Nephron (organoid): Measurements from ENCODE around the gene CRTC3.
"Not testable (repeated sequence)": the region's sequence is repeated elsewhere in the genome, so short reads cannot be mapped to it uniquely, and the experiment has no call there.

ENCODE experiments used
- H3K27ac Mint-ChIP-seq, 3 experiments: 2 replicates each; pipeline ENCODE4 v1.8.0; 2020; ENCODE audit warnings: mixed read lengths in 3 of 3, mild to moderate bottlenecking in 2 of 3, moderate library complexity in 1 of 3
- H3K27me3 Mint-ChIP-seq: 2 replicates; pipeline ENCODE4 v1.8.0; 2021; ENCODE audit warnings: low read depth, mild to moderate bottlenecking, moderate library complexity, mixed read lengths
- H3K36me3 Mint-ChIP-seq: 2 replicates; pipeline ENCODE4 v1.8.0; 2020; ENCODE audit warnings: low read depth, mixed read lengths
- H3K4me1 Mint-ChIP-seq: 2 replicates; pipeline ENCODE4 v1.8.0; 2020; ENCODE audit warnings: mixed read lengths
- H3K4me3 Mint-ChIP-seq, 3 experiments: 2 replicates each; pipeline ENCODE4 v1.8.0; 2020; ENCODE audit warnings: mild to moderate bottlenecking in 3 of 3, mixed read lengths in 3 of 3, moderate library complexity in 2 of 3
- H3K9me3 Mint-ChIP-seq: 2 replicates; pipeline ENCODE4 v1.8.0; 2020; ENCODE audit warnings: mixed read lengths
- TF ChIP-seq, protein P1 (sequence below), 3 experiments: fragments of 200-600 bp; sonication (generic); IDR thresholded peaks; one replicate each; pipeline ENCODE4 v1.5.0; 2021; ENCODE audit warnings: antibody characterized with exemption in 3 of 3; ENCODE audit not compliant: unreplicated experiment in 3 of 3

Gene CRTC3

GRCh38 chr15:90686435-90687218 lies 156.9 kb downstream of the CRTC3 start:
- TF ChIP-seq, protein P1, sequence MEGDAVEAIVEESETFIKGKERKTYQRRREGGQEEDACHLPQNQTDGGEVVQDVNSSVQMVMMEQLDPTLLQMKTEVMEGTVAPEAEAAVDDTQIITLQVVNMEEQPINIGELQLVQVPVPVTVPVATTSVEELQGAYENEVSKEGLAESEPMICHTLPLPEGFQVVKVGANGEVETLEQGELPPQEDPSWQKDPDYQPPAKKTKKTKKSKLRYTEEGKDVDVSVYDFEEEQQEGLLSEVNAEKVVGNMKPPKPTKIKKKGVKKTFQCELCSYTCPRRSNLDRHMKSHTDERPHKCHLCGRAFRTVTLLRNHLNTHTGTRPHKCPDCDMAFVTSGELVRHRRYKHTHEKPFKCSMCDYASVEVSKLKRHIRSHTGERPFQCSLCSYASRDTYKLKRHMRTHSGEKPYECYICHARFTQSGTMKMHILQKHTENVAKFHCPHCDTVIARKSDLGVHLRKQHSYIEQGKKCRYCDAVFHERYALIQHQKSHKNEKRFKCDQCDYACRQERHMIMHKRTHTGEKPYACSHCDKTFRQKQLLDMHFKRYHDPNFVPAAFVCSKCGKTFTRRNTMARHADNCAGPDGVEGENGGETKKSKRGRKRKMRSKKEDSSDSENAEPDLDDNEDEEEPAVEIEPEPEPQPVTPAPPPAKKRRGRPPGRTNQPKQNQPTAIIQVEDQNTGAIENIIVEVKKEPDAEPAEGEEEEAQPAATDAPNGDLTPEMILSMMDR (IDR thresholded peaks at IDR 0.05; ENCODE audit: unreplicated experiment in 3 of 3), result no peak
- H3K9me3 Mint-ChIP-seq, result peaks cover 8% of the 10 kb centered on the region
- H3K27ac Mint-ChIP-seq, result peak overlapping the region in 2 of 3 experiments; percentile 66 to 71
- H3K27me3 Mint-ChIP-seq, result no peaks in the 10 kb centered on the region
- no peak overlapping the region for H3K4me3 Mint-ChIP-seq
- H3K4me1 Mint-ChIP-seq, result peaks cover 36% of the 10 kb centered on the region
- peaks cover 3% of the 10 kb centered on the region for H3K36me3 Mint-ChIP-seq

- not testable (repeated sequence) for H3K36me3 Mint-ChIP-seq, H3K27me3 Mint-ChIP-seq, H3K27ac Mint-ChIP-seq, H3K9me3 Mint-ChIP-seq, H3K4me3 Mint-ChIP-seq
- H3K4me1 Mint-ChIP-seq, result peaks cover 32% of the 10 kb centered on the region
These were observed 159.7 kb downstream of the CRTC3 start for GRCh38 chr15:90689326-90689961.

DNA sequence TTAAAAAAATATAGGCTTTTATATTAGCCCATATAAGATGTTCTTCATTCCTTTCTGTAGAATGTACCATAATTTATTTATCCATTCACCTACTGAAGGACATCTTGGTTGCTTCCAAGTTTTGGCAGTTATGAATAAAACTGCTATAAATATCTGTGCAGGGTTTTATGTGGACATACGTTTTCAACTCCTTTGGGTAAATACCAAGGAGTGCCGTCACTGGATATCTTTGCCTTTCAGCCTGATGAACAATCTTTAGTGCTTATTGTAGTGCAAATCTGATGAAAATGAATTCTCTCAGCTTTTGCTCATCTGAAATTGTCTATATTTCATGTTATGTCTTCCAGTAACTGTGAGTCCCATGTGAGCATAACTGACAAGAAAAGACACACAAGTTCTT lies 160.9 kb downstream of the CRTC3 start:
- Mint-ChIP-seq H3K36me3 (peaks cover 3% of the 10 kb centered on the region), H3K27ac (peak overlapping the region; percentile 1 to 70 (median 63)), H3K4me3 (no peak overlapping the region), H3K27me3 (no peaks in the 10 kb centered on the region), H3K4me1 (peaks cover 25% of the 10 kb centered on the region), H3K9me3 (peaks cover 8% of the 10 kb centered on the region)
- TF ChIP-seq, protein P1 (IDR thresholded peaks at IDR 0.05; ENCODE audit: unreplicated experiment in 3 of 3), result no peak

DNA sequence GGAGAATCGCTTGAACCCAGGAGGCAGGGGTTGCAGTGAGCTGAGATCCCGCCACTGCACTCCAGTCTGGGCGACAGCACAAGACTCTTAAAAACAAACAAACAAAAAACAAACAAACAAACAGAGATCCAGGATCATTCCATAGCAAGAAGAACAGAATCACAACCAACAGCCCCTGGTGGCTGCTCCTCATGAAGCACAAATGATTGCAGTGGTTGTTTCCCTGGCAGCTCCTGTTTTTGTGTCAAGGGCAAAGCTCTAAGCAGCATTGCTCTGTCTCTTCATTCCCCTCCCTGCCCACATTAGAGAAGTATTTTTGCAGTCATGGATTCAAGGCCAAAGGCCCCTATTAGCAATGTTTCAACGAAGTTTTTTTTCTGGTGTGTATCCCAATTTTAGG lies 161.6 kb downstream of the CRTC3 start:
- H3K36me3 Mint-ChIP-seq, result peaks cover 3% of the 10 kb centered on the region
- peaks cover 8% of the 10 kb centered on the region for H3K9me3 Mint-ChIP-seq
- peaks cover 21% of the 10 kb centered on the region for H3K4me1 Mint-ChIP-seq
- H3K4me3 Mint-ChIP-seq, result no peak overlapping the region
- no peaks in the 10 kb centered on the region for H3K27me3 Mint-ChIP-seq
- H3K27ac Mint-ChIP-seq, result peak overlapping the region in 1 of 3 experiments; percentile 14
- TF ChIP-seq, protein P1 (IDR thresholded peaks at IDR 0.05; ENCODE audit: unreplicated experiment in 3 of 3), result no peak

DNA sequence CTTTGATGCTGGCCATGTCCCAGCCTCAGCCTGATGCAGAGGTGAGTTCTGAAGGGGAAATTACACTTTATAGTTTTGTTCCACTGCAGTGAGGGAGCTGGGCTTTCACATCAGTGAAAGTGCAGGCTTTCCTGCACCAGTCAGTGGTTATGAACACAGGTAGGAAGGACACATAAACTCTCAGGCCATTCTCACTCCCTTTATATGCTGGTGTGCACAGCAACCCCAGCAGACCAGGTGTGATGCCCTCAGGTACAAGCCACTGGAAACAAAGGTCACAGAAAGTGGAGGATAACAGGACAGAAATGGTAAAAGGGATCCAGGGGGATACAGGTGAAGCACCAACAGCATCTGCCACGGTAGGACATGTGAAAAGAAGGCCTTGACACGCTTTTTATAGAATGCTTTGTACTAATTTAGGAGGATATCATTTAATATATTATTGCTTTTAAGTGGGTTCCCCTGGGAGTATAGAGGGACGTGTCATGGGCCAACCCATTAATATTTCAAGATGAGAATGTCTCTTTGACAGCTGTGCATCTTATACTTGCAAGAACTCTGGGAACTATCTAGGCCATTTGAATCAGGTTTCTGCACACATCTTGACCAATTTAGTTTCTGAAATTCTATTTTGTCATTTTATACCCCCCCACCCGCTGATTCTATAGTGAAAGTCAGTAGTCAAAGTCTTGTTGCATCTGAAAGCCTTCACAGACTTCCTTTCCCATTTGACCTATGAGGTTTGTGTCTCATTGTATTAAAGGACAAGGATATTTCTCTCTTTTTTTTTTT lies 162.5 kb downstream of the CRTC3 start:
- peaks cover 13% of the 10 kb centered on the region for H3K4me1 Mint-ChIP-seq
- no peak overlapping the region for H3K4me3 Mint-ChIP-seq
- H3K27ac Mint-ChIP-seq, result peak overlapping the region in 1 of 3 experiments; percentile 14
- H3K27me3 Mint-ChIP-seq, result no peaks in the 10 kb centered on the region
- peaks cover 3% of the 10 kb centered on the region for H3K36me3 Mint-ChIP-seq
- peaks cover 8% of the 10 kb centered on the region for H3K9me3 Mint-ChIP-seq
- TF ChIP-seq, protein P1 (IDR thresholded peaks at IDR 0.05; ENCODE audit: unreplicated experiment in 3 of 3), result no peak
